IMR-90 (cell line): Measurements from ENCODE around the gene PLD2.

Source experiments
- CEBPB ChIP-seq: IDR thresholded peaks from 2 replicates; pipeline ENCODE4 v1.6.1; 2012; ENCODE audit warnings: low read depth, low read length, improper control_type of control experiment
- MAFK ChIP-seq: IDR thresholded peaks from 2 replicates; pipeline ENCODE4 v1.6.1; 2012; ENCODE audit warnings: low read depth, low read length, improper control_type of control experiment
- SMC3 ChIP-seq: fragments of 150-350 bp; IDR thresholded peaks from 2 replicates; pipeline ENCODE4 v1.6.1; 2016; ENCODE audit warnings: low read depth, mild to moderate bottlenecking, antibody characterized with exemption, low read length, moderate library complexity
- TF ChIP-seq, protein P1 (sequence below): conservative IDR thresholded peaks from 2 replicates; pipeline ENCODE4 v1.5.1; 2012; ENCODE audit warnings: mild to moderate bottlenecking, low read depth, low read length, improper control_type of control experiment

DNA sequence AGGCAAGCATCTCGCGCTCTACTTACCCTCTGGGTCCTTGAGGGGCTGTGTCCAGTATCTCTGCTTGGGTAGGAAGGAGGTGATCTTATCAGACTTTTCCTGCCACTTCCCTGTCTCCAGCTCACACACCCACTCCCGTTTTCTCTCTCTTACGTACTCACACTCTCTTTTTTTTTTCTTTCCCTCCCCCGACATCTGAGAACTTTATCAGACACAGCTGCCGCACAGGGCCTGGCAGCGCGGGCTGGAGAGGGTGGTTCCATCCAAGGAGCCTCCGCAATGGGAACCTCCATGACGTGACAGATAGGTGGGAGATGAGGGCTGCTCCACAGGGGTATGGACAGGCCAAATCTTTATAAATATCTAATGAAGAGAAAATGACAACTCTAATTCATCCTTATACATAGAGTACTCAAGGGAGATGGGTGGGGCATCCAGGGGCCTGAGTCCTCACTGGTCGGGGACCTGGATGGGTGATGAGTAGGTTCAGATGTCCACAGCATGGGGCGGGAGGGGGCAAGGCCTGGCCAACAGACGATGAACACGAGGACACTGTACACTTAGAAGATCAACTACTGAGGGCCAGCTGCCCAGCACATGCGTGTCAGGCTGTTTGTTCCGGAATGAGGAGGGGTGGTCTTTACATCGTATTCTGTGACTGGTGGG lies 49.5 kb downstream of the PLD2 start:
- TF ChIP-seq, protein P1, sequence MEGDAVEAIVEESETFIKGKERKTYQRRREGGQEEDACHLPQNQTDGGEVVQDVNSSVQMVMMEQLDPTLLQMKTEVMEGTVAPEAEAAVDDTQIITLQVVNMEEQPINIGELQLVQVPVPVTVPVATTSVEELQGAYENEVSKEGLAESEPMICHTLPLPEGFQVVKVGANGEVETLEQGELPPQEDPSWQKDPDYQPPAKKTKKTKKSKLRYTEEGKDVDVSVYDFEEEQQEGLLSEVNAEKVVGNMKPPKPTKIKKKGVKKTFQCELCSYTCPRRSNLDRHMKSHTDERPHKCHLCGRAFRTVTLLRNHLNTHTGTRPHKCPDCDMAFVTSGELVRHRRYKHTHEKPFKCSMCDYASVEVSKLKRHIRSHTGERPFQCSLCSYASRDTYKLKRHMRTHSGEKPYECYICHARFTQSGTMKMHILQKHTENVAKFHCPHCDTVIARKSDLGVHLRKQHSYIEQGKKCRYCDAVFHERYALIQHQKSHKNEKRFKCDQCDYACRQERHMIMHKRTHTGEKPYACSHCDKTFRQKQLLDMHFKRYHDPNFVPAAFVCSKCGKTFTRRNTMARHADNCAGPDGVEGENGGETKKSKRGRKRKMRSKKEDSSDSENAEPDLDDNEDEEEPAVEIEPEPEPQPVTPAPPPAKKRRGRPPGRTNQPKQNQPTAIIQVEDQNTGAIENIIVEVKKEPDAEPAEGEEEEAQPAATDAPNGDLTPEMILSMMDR, result no peak
- TF ChIP-seq MAFK (no peak), SMC3 (no peak), CEBPB (no peak)
